Measurements from ENCODE around the gene JCAD. TPM values are rescaled to one million over a fixed set of nuclear protein-coding genes. Genes with fewer than 3 reads are reported as not detected.

JCAD gene
- total RNA-seq, 4 donors from 2014 or later, result 26.6 to 38.5 (median 28.1) TPM

GRCh38 chr10:30092151-30092790, 32.9 kb upstream of the JCAD start:
- intact Hi-C loops (cut with DNase I), result no loop called here
- Histone ChIP-seq H3K9me3 (no peaks in the 10 kb centered on the region), H3K27me3 (no peaks in the 10 kb centered on the region), H3K27ac (no peak overlapping the region), H3K4me3 (replicated peaks in 1 of 3) (no peak overlapping the region), H3K36me3 (no peaks in the 10 kb centered on the region), H3K4me1 (no peaks in the 10 kb centered on the region)
- no peak for TF ChIP-seq POLR2A (IDR thresholded peaks at IDR 0.05)
- no peak for TF ChIP-seq CTCF (IDR thresholded peaks at IDR 0.05)
- no peak for DNase-seq
- WGBS, 2 donors, result 80 to 87% methylated on average over 13 to 14 of the region's 14 CpGs

GRCh38 chr10:30091136-30091535, 31.8 kb upstream of the JCAD start:
- H3K36me3 ChIP-seq, result no peaks in the 10 kb centered on the region
- intact Hi-C loops (cut with DNase I), result no loop called here
- no peaks in the 10 kb centered on the region for H3K9me3 ChIP-seq
- no peak overlapping the region for H3K27ac ChIP-seq
- DNase-seq, result no peak
- H3K4me3 ChIP-seq (replicated peaks in 1 of 3), result no peak overlapping the region
- H3K4me1 ChIP-seq, result no peaks in the 10 kb centered on the region
- no peak for TF ChIP-seq POLR2A (IDR thresholded peaks at IDR 0.05)
- no peaks in the 10 kb centered on the region for H3K27me3 ChIP-seq
- 89% methylated on average over 4 of the region's 4 CpGs for WGBS, 2 donors

DNA sequence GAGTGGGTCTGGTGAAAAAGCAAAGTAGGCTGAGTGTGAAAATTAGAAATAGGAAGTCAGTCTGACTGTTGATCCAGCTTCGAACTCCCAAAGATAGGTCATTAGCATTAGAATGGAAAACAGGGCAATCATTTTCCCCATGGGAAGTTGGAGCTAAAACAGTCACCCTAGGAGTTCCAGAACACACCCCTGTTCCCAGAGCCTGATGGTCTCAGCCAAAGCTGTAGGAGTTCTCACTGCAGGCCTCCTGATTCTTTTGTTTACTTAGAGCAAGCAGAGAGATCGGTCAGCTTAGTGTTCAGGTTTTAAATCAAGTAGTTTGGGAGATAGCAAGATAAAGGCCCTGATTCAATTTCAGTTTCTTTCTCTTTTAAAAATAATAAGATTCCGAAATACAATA, 28.8 kb upstream of the JCAD start:
- intact Hi-C loops (cut with DNase I), result no loop called here
- 43 to 51% methylated on average over 3 of the region's 3 CpGs for WGBS, 2 donors

DNA sequence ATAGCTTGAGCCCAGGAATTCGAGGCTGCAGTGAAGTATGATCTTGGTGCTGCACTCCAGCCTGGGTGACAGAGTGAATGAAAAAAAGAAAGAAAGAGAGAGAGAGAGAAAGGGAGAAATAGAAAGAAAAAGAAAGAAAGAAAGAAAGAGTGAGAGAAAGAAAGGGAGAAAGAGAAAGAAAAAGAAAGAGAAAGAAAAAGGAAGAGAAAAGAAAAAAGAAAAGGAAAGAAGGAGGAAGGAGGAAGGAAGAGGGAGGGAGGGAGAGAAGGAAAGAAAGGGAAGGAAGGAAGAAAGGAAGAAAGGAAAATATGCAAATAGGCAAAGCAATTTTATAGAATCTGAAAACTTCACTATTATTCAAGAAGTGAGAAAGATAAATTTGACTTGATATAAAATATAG, 24.5 kb upstream of the JCAD start:
- no peaks in the 10 kb centered on the region for H3K9me3 ChIP-seq
- intact Hi-C loops (cut with DNase I), result no loop called here
- TF ChIP-seq CTCF (IDR thresholded peaks at IDR 0.05) (no peak), POLR2A (IDR thresholded peaks at IDR 0.05) (no peak)
- no peaks in the 10 kb centered on the region for H3K4me1 ChIP-seq
- DNase-seq, result no peak
- no peaks in the 10 kb centered on the region for H3K27me3 ChIP-seq
- no peak overlapping the region for H3K27ac ChIP-seq
- no peaks in the 10 kb centered on the region for H3K36me3 ChIP-seq
- no peak overlapping the region for H3K4me3 ChIP-seq (replicated peaks in 1 of 3)
- 84 to 85% methylated on average over 1 of the region's 1 CpG for WGBS, 2 donors

More for the DNA sequence above, 28.8 kb upstream of the JCAD start:
- TF ChIP-seq POLR2A (IDR thresholded peaks at IDR 0.05) (no peak), CTCF (IDR thresholded peaks at IDR 0.05) (no peak)
- no peaks in the 10 kb centered on the region for H3K4me1 ChIP-seq
- H3K27ac ChIP-seq, result no peak overlapping the region
- H3K27me3 ChIP-seq, result no peaks in the 10 kb centered on the region
- no peaks in the 10 kb centered on the region for H3K9me3 ChIP-seq
- no peak overlapping the region for H3K4me3 ChIP-seq (replicated peaks in 1 of 3)
- no peaks in the 10 kb centered on the region for H3K36me3 ChIP-seq
- no peak for DNase-seq

GRCh38 chr10:30081182-30081581, 21.8 kb upstream of the JCAD start:
- intact Hi-C loops (cut with DNase I), result no loop called here
- no peak for TF ChIP-seq CTCF (IDR thresholded peaks at IDR 0.05)
- no peak for TF ChIP-seq POLR2A (IDR thresholded peaks at IDR 0.05)
- no peaks in the 10 kb centered on the region for H3K27me3 ChIP-seq
- H3K4me1 ChIP-seq, result no peaks in the 10 kb centered on the region
- H3K36me3 ChIP-seq, result no peaks in the 10 kb centered on the region
- H3K27ac ChIP-seq, result no peak overlapping the region
- H3K4me3 ChIP-seq (replicated peaks in 1 of 3), result no peak overlapping the region
- H3K9me3 ChIP-seq, result no peaks in the 10 kb centered on the region
- DNase-seq, result no peak
- WGBS, 2 donors, result 99% methylated on average over 5 of the region's 5 CpGs

Data from thyroid gland (tissue), 4 donors.